Tibial nerve (tissue), 4 donors: Measurements from ENCODE around the gene ZCRB1. TPM values are rescaled to one million over a fixed set of nuclear protein-coding genes. Genes with fewer than 3 reads are reported as not detected.

Experiments used
- DNase-seq, 2 donors: peaks; one replicate each; pipeline ENCODE4 v3.0.0-alpha.2; 2019; ENCODE audit warnings: low spot score in 2 of 2
- H3K27ac ChIP-seq, 4 donors: fragments of 200-600 bp; sonication (generic) in 3 of 4; one replicate each; pipeline ENCODE4 v1.5.1; 2017 to 2019; ENCODE audit warnings: mild to moderate bottlenecking in 1 of 4
- H3K27me3 ChIP-seq, 2 donors: fragments of 200-600 bp; sonication (generic) in 1 of 2; one replicate each; pipeline versions ENCODE4 v1.5.1 to v1.6.0; 2017 to 2019
- H3K36me3 ChIP-seq, 3 donors: fragments of 200-600 bp; sonication (generic); one replicate each; pipeline ENCODE4 v1.5.1; 2018 to 2019
- H3K4me1 ChIP-seq, 4 donors: fragments of 200-600 bp; sonication (generic) in 3 of 4; one replicate each; pipeline ENCODE4 v1.5.1; 2017 to 2019
- H3K4me3 ChIP-seq, 4 donors: fragments of 200-600 bp; sonication (generic) in 3 of 4; one replicate each; pipeline ENCODE4 v1.5.1; 2017 to 2019; ENCODE audit warnings: mild to moderate bottlenecking in 1 of 4, moderate library complexity in 1 of 4
- H3K9me3 ChIP-seq, 4 donors: fragments of 200-600 bp; sonication (generic) in 3 of 4; one replicate each; pipeline ENCODE4 v1.5.1; 2017 to 2019
- CTCF ChIP-seq, 5 experiments: fragments of 200-600 bp in 3 of 5; fragments of 450-650 bp in 2 of 5; sonication (generic) in 3 of 5; IDR thresholded peaks; one replicate each; pipeline ENCODE4 v1.5.1; 2016 to 2019; ENCODE audit warnings: antibody characterized with exemption in 5 of 5, mild to moderate bottlenecking in 3 of 5, moderate library complexity in 2 of 5
- EP300 ChIP-seq, 2 donors: sonication (generic); formaldehyde crosslinking; IDR thresholded peaks; one replicate each; pipeline ENCODE4 v1.6.1; 2017; ENCODE audit warnings: antibody characterized with exemption in 2 of 2, mild to moderate bottlenecking in 1 of 2
- POLR2A ChIP-seq, 2 donors: fragments of 450-650 bp; IDR thresholded peaks; one replicate each; pipeline ENCODE4 v1.6.1; 2017; ENCODE audit warnings: antibody characterized with exemption in 2 of 2, mild to moderate bottlenecking in 2 of 2, moderate library complexity in 2 of 2
- whole genome bisulfite sequencing, 2 donors: methylation state at CpG; one replicate each; pipeline ENCODE4 v1.1.5; 2018; 5-methylcytosine and 5-hydroxymethylcytosine counted together
- total RNA-seq, 4 donors: library from RNA; depleted of rRNA; stranded (reverse); fragments of >200 nt; gene quantifications; one replicate each; pipeline ENCODE4 v1.1.0, GENCODE V29; 2016

ZCRB1 gene
- total RNA-seq, 4 donors from 2014 or later, result 19.8 to 44.8 (median 32.3) TPM

GRCh38 chr12:42281844-42282243 lies 44.0 kb downstream of the ZCRB1 start:
- no peaks in the 10 kb centered on the region for H3K36me3 ChIP-seq
- 66 to 76% methylated on average over 3 of the region's 3 CpGs for WGBS, 2 donors
- DNase-seq, result no peak
- no peaks in the 10 kb centered on the region for H3K4me1 ChIP-seq
- H3K4me3 ChIP-seq, result no peak overlapping the region
- no peak overlapping the region for H3K27ac ChIP-seq
- no peak for TF ChIP-seq POLR2A (IDR thresholded peaks at IDR 0.05)
- TF ChIP-seq CTCF (IDR thresholded peaks at IDR 0.05), result no peak
- no peak for TF ChIP-seq EP300 (IDR thresholded peaks at IDR 0.05)
- H3K27me3 ChIP-seq, result no peaks in the 10 kb centered on the region
- H3K9me3 ChIP-seq, result no peaks in the 10 kb centered on the region

GRCh38 chr12:42281278-42281677 lies 44.6 kb downstream of the ZCRB1 start:
- WGBS, 2 donors, result 56 to 64% methylated on average over 3 of the region's 3 CpGs
- no peak for DNase-seq
- Histone ChIP-seq H3K4me3 (no peak overlapping the region), H3K36me3 (no peaks in the 10 kb centered on the region), H3K9me3 (no peaks in the 10 kb centered on the region), H3K27ac (no peak overlapping the region), H3K4me1 (no peaks in the 10 kb centered on the region), H3K27me3 (no peaks in the 10 kb centered on the region)
- no peak for TF ChIP-seq POLR2A (IDR thresholded peaks at IDR 0.05)
- no peak for TF ChIP-seq CTCF (IDR thresholded peaks at IDR 0.05)
- TF ChIP-seq EP300 (IDR thresholded peaks at IDR 0.05), result no peak

- TF ChIP-seq POLR2A (IDR thresholded peaks at IDR 0.05) (no peak), EP300 (IDR thresholded peaks at IDR 0.05) (no peak), CTCF (IDR thresholded peaks at IDR 0.05) (no peak)
- Histone ChIP-seq H3K36me3 (no peaks in the 10 kb centered on the region), H3K4me3 (no peak overlapping the region), H3K9me3 (no peaks in the 10 kb centered on the region), H3K4me1 (no peaks in the 10 kb centered on the region), H3K27ac (no peak overlapping the region), H3K27me3 (no peaks in the 10 kb centered on the region)
- DNase-seq, result no peak
Observed at GRCh38 chr12:42278128-42278510, 47.8 kb downstream of the ZCRB1 start.

- Histone ChIP-seq H3K4me3 (no peak overlapping the region), H3K27me3 (no peaks in the 10 kb centered on the region), H3K4me1 (no peaks in the 10 kb centered on the region), H3K27ac (no peak overlapping the region), H3K36me3 (no peaks in the 10 kb centered on the region), H3K9me3 (no peaks in the 10 kb centered on the region)
- DNase-seq, result no peak
- WGBS, 2 donors, result 71 to 74% methylated on average over 6 of the region's 6 CpGs
- no peak for TF ChIP-seq EP300 (IDR thresholded peaks at IDR 0.05)
Observed at GRCh38 chr12:42277396-42278127, 48.3 kb downstream of the ZCRB1 start.

- no peak for DNase-seq
- 94 to 98% methylated on average over 4 of the region's 4 CpGs for WGBS, 2 donors
- Histone ChIP-seq H3K27ac (no peak overlapping the region), H3K4me1 (no peaks in the 10 kb centered on the region), H3K4me3 (no peak overlapping the region), H3K9me3 (no peaks in the 10 kb centered on the region), H3K27me3 (no peaks in the 10 kb centered on the region), H3K36me3 (no peaks in the 10 kb centered on the region)
- TF ChIP-seq CTCF (IDR thresholded peaks at IDR 0.05) (no peak), EP300 (IDR thresholded peaks at IDR 0.05) (no peak), POLR2A (IDR thresholded peaks at IDR 0.05) (no peak)
Observed at GRCh38 chr12:42275499-42275898, 50.4 kb downstream of the ZCRB1 start.
